Testis (tissue), 2 donors: ENCODE measurements around the gene DNAJC10.

Experiments used
- POLR2A ChIP-seq: fragments of 450-650 bp; IDR thresholded peaks from one replicate; pipeline ENCODE4 v1.6.1; 2017; ENCODE audit warnings: antibody characterized with exemption, mild to moderate bottlenecking, moderate library complexity
- TF ChIP-seq, protein P1 (sequence below), 3 experiments: fragments of 450-650 bp in 2 of 3; fragments of 200-600 bp in 1 of 3; sonication (generic) in 1 of 3; IDR thresholded peaks; one replicate each; pipeline ENCODE4 v1.5.1; 2016 to 2019; ENCODE audit warnings: antibody characterized with exemption in 3 of 3, mild to moderate bottlenecking in 2 of 3, moderate library complexity in 1 of 3

DNA sequence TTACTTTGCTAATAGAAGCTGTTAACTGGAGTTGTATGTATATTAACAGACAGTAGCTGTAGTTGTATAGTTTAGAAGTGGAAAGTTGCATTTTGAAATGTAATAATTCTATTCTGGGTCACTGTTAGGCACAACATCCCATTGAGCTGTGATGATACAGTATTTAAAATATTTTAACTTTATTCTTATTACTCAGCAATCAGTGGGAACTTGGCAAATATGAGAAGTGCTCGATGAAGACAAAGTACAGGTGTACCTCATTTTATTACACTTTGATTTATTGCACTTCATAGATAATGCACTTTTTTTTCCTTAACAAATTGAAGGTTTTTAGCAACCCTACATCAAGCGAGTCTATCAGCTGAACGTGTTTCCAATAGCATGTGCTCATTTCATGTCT lies 8.6 kb downstream of the DNAJC10 start:
- TF ChIP-seq POLR2A, result no peak
- TF ChIP-seq, protein P1, sequence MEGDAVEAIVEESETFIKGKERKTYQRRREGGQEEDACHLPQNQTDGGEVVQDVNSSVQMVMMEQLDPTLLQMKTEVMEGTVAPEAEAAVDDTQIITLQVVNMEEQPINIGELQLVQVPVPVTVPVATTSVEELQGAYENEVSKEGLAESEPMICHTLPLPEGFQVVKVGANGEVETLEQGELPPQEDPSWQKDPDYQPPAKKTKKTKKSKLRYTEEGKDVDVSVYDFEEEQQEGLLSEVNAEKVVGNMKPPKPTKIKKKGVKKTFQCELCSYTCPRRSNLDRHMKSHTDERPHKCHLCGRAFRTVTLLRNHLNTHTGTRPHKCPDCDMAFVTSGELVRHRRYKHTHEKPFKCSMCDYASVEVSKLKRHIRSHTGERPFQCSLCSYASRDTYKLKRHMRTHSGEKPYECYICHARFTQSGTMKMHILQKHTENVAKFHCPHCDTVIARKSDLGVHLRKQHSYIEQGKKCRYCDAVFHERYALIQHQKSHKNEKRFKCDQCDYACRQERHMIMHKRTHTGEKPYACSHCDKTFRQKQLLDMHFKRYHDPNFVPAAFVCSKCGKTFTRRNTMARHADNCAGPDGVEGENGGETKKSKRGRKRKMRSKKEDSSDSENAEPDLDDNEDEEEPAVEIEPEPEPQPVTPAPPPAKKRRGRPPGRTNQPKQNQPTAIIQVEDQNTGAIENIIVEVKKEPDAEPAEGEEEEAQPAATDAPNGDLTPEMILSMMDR (IDR thresholded peaks at IDR 0.05), result no peak
